NCI-H2196 treated with DMSO at 0.1 percent for 48 hours (cell line): ENCODE data around the gene FSD1L.
"Not testable (repeated sequence)": the region's sequence is repeated elsewhere in the genome, so short reads cannot be mapped to it uniquely, and the experiment has no call there.

Experiments
- DNase-seq: peaks from one replicate; lab custom pipeline; 2025; ENCODE audit not compliant: unreplicated experiment; lab: John Stamatoyannopoulos, UW

FSD1L gene

GRCh38 chr9:105554042-105554441 is 106.2 kb downstream of the FSD1L start:
- no peak for DNase-seq

- peak; percentile 63 for DNase-seq
Measured at GRCh38 chr9:105557804-105558610, 110.2 kb downstream of the FSD1L start, which contains the start of gene FKTN. TSS of gene FKTN (plus strand) at chr9:105558131. CDS start at chr9:105575033, 16,902 bp downstream.

- DNase-seq: no peak
Measured at GRCh38 chr9:105572455-105572854, 124.6 kb downstream of the FSD1L start.

DNA sequence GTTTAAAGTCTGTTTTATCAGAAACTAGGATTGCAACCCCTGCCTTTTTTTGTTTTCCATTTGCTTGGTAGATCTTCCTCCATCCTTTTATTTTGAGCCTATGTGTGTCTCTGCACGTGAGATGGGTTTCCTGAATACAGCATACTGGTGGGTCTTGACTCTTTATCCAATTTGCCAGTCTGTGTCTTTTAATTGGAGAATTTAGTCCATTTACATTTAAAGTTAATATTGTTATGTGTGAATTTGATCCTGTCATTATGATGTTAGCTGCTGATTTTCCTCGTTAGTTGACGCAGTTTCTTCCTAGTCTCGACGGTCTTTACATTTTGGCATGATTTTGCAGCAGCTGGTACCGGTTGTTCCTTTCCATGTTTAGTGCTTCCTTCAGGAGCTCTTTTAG is 132.1 kb downstream of the FSD1L start:
- not testable (repeated sequence) for DNase-seq

- not testable (repeated sequence) for DNase-seq
Measured at GRCh38 chr9:105581550-105581949, 133.7 kb downstream of the FSD1L start.

- no peak for DNase-seq
Measured at GRCh38 chr9:105593145-105593544, 145.3 kb downstream of the FSD1L start.
